HepG2 (cell line): Measurements from ENCODE around the gene COL4A6. TPM values are rescaled to one million over a fixed set of nuclear protein-coding genes. Genes with fewer than 3 reads are reported as not detected.

Source experiments
- ATAC-seq: fragments of 200-7000 bp; cut with Tn5 transposase; 3 replicates; pipeline ENCODE4 v1.9.1; 2020; ENCODE audit warnings: mild to moderate bottlenecking, moderate library complexity
- BruUV-seq: library from RNA; stranded (reverse); fragments of 400-500 nt; replicated peaks from 2 replicates; lab custom pipeline; 2021; lab: Mats Ljungman, UMichigan
- CTCF ChIA-PET: fragments of 300-600 bp; formaldehyde crosslinking; extraction: SDS; loops from one replicate; lab custom pipeline; 2021; ENCODE audit warnings: low total read pairs, inconsistent platforms, low intra/inter-chr PET ratio; lab: Yijun Ruan, JAX
- POLR2A ChIA-PET: fragments of 350-600 bp; sonication (Branson Sonifier 250); formaldehyde crosslinking; loops from one replicate; lab custom pipeline; 2020; ENCODE audit warnings: antibody characterized with exemption, inconsistent platforms; lab: Yijun Ruan, JAX
- DNase-seq: peaks from one replicate; pipeline ENCODE4 v3.0.0-alpha.2; 2015; ENCODE audit warnings: low spot score
- FAIRE-seq: peaks from 3 replicates; lab custom pipeline; 2011; peaks lifted over from hg19 to GRCh38; lab: Jason Lieb, UNC
- H2AFZ ChIP-seq: one replicate; pipeline ENCODE4 v1.6.1; 2011; ENCODE audit warnings: low read length, inconsistent platforms
- H3K27ac ChIP-seq: fragments of 300-600 bp; 3 replicates; pipeline ENCODE4 v1.8.0; 2011; ENCODE audit warnings: mixed run types, mild to moderate bottlenecking, mixed read lengths, low read length, inconsistent platforms; ENCODE audit not compliant: insufficient read depth; ENCODE audit errors: extremely low read length
- H3K27me3 ChIP-seq, 2 experiments: fragments of 200-600 bp in 1 of 2; 2 replicates in 1 of 2; 3 replicates in 1 of 2; pipeline versions ENCODE4 v1.6.0 to v1.8.0; 2011; ENCODE audit warnings: low read length in 2 of 2, mild to moderate bottlenecking in 2 of 2, moderate library complexity in 2 of 2, inconsistent platforms in 1 of 2; ENCODE audit not compliant: insufficient read depth in 2 of 2, control insufficient read depth in 1 of 2
- H3K36me3 ChIP-seq, 2 experiments: fragments of 200-600 bp in 1 of 2; replicated peaks in 1 of 2; 2 replicates in 1 of 2; 3 replicates in 1 of 2; pipeline versions ENCODE4 v1.5.1 to v1.8.0; 2011; ENCODE audit warnings: low read length in 2 of 2, inconsistent platforms in 1 of 2; ENCODE audit not compliant: insufficient read depth in 2 of 2, control insufficient read depth in 1 of 2
- H3K4me1 ChIP-seq: 2 replicates; pipeline ENCODE4 v1.5.1; 2012; ENCODE audit warnings: low read length, inconsistent platforms; ENCODE audit not compliant: insufficient read depth
- H3K4me2 ChIP-seq: 2 replicates; pipeline ENCODE4 v1.6.0; 2011; ENCODE audit warnings: low read depth, low read length, inconsistent platforms
- H3K4me3 ChIP-seq, 3 experiments: fragments of 200-600 bp in 1 of 3; sonication (generic), shearing (Covaris generic) in 1 of 3; replicated peaks in 1 of 3; 2 replicates each; pipeline ENCODE4 v1.5.1; 2011 to 2016; ENCODE audit warnings: low read length in 3 of 3, inconsistent platforms in 2 of 3, low read depth in 2 of 3, mild to moderate bottlenecking in 2 of 3, control low read depth in 1 of 3, mixed read lengths in 1 of 3; ENCODE audit not compliant: insufficient read depth in 1 of 3
- H3K79me2 ChIP-seq: one replicate; pipeline ENCODE4 v1.6.1; 2011; ENCODE audit warnings: low read length, inconsistent platforms; ENCODE audit not compliant: insufficient read depth
- H3K9ac ChIP-seq: 2 replicates; pipeline ENCODE4 v1.6.0; 2011; ENCODE audit warnings: mild to moderate bottlenecking, low read depth, low read length, inconsistent platforms; ENCODE audit not compliant: insufficient read depth
- H3K9me3 ChIP-seq: 2 replicates; pipeline ENCODE4 v1.5.1; 2012; ENCODE audit warnings: mild to moderate bottlenecking, low read length
- H4K20me1 ChIP-seq: 2 replicates; pipeline ENCODE4 v1.6.0; 2011; ENCODE audit warnings: inconsistent platforms, mild to moderate bottlenecking, low read length, moderate library complexity; ENCODE audit not compliant: insufficient read depth
- ELF3 ChIP-seq: IDR thresholded peaks from 2 replicates; pipeline ENCODE4 v1.6.1; 2016; ENCODE audit warnings: missing genetic modification reagents, missing compliant biosample characterization
- EP300 ChIP-seq, 3 experiments: sonication (generic) in 1 of 3; formaldehyde crosslinking in 1 of 3; IDR thresholded peaks; 2 replicates each; pipeline versions ENCODE4 v1.5.1 to v1.6.1; 2011 to 2020; ENCODE audit warnings: low read depth in 2 of 3, low read length in 2 of 3, borderline replicate concordance in 1 of 3, improper control_type of control experiment in 1 of 3, mild to moderate bottlenecking in 1 of 3, missing genetic modification reagents in 1 of 3, moderate library complexity in 1 of 3
- ETV5 ChIP-seq: IDR thresholded peaks from 2 replicates; pipeline ENCODE4 v1.6.1; 2018; ENCODE audit warnings: missing biosample characterization, missing genetic modification reagents, inconsistent platforms, borderline replicate concordance
- HNF1A ChIP-seq, 2 experiments: sonication (generic) in 1 of 2; formaldehyde crosslinking in 1 of 2; IDR thresholded peaks; 2 replicates each; pipeline versions ENCODE4 v1.4.0 to v1.6.1; 2016 to 2020; ENCODE audit warnings: borderline replicate concordance in 1 of 2, low read depth in 1 of 2, mild to moderate bottlenecking in 1 of 2, missing genetic modification reagents in 1 of 2
- IRF2 ChIP-seq: IDR thresholded peaks from 2 replicates; pipeline ENCODE4 v1.6.1; 2018; ENCODE audit warnings: missing genetic modification reagents, missing compliant biosample characterization
- PITX1 ChIP-seq: sonication (generic); formaldehyde crosslinking; IDR thresholded peaks from 2 replicates; pipeline ENCODE4 v1.5.1; 2020; ENCODE audit warnings: mild to moderate bottlenecking, missing genetic modification reagents
- RAD21 ChIP-seq: fragments of 450-650 bp; formaldehyde crosslinking; IDR thresholded peaks from 2 replicates; pipeline ENCODE4 v1.5.0; 2020; ENCODE audit warnings: mild to moderate bottlenecking
- REST ChIP-seq, 2 experiments: IDR thresholded peaks; 2 replicates each; pipeline ENCODE4 v1.6.1; 2011 to 2012; ENCODE audit warnings: low read length in 2 of 2, borderline replicate concordance in 1 of 2, low read depth in 1 of 2, mild to moderate bottlenecking in 1 of 2, moderate library complexity in 1 of 2
- SETDB1 ChIP-seq: sonication (generic); formaldehyde crosslinking; IDR thresholded peaks from 2 replicates; pipeline ENCODE4 v1.5.1; 2020; ENCODE audit warnings: missing genetic modification reagents, mild to moderate bottlenecking, borderline replicate concordance
- SMARCC2 ChIP-seq: fragments of 450-650 bp; IDR thresholded peaks from 2 replicates; pipeline ENCODE4 v1.6.1; 2017; ENCODE audit warnings: antibody characterized with exemption, mild to moderate bottlenecking
- TEAD2 ChIP-seq: sonication (generic); formaldehyde crosslinking; IDR thresholded peaks from 2 replicates; pipeline ENCODE4 v1.9.0; 2021; ENCODE audit warnings: missing genetic modification reagents
- ZMYM3 ChIP-seq: sonication (generic); formaldehyde crosslinking; IDR thresholded peaks from 2 replicates; pipeline ENCODE4 v1.5.1; 2020; ENCODE audit warnings: mild to moderate bottlenecking, missing genetic modification reagents
- WGBS: methylation state at CpG from one replicate; pipeline ENCODE4 v1.1.6; 2017; ENCODE audit warnings: low lambda C conversion rate; 5-methylcytosine and 5-hydroxymethylcytosine counted together
- in situ Hi-C: cut with HindIII; loops from 2 replicates; pipeline ENCODE4 v1.10.0; 2017; ENCODE audit warnings: low pct_unique_long_range_greater_than_20kb; ENCODE audit not compliant: extremely low pct_ligation_motif_present
- intact Hi-C: fragments of 100-400 bp; cut with micrococcal nuclease; formaldehyde crosslinking; loops from one replicate; pipeline ENCODE4 v1.10.0; 2022; ENCODE audit not compliant: unreplicated experiment
- polyA plus RNA-seq, 8 experiments: library from polyadenylated mRNA; depleted of rRNA in 3 of 8; stranded (reverse) in 7 of 8; unstranded in 1 of 8; fragments of >200 nt; fragmentation: Illumina TruSeq in 4 of 8; extraction: Trizol in 4 of 8; gene quantifications; 2 replicates each; pipeline versions ENCODE4 v1.2.1 to v1.2.3, GENCODE V29; 2011 to 2016; ENCODE audit warnings: low read depth in 4 of 8, missing spikeins in 1 of 8, mixed read lengths in 1 of 8; ENCODE audit not compliant: insufficient read depth in 1 of 8
- total RNA-seq, 5 experiments: library from RNA; depleted of rRNA; stranded (reverse); fragments of >200 nt; fragmentation: Illumina TruSeq; extraction: Trizol; gene quantifications; 2 replicates each; pipeline ENCODE4 v1.2.3, GENCODE V29; 2016; ENCODE audit warnings: low read depth in 1 of 5
- TF ChIP-seq, protein P1 (sequence below): sonication (generic); formaldehyde crosslinking; IDR thresholded peaks from 2 replicates; pipeline ENCODE4 v1.9.0; 2021; ENCODE audit warnings: missing genetic modification reagents, borderline replicate concordance
- TF ChIP-seq, protein P2 (sequence below): sonication (generic); formaldehyde crosslinking; IDR thresholded peaks from 2 replicates; pipeline ENCODE4 v1.8.1; 2023; ENCODE audit warnings: mild to moderate bottlenecking, missing genetic modification reagents

The COL4A6 gene
- total and polyA plus RNA-seq, 2 of the 13 experiments (the other 11 are each of a cell fraction or from before 2014, with no cell fraction given) = 4.5 to 8.2 TPM

DNA sequence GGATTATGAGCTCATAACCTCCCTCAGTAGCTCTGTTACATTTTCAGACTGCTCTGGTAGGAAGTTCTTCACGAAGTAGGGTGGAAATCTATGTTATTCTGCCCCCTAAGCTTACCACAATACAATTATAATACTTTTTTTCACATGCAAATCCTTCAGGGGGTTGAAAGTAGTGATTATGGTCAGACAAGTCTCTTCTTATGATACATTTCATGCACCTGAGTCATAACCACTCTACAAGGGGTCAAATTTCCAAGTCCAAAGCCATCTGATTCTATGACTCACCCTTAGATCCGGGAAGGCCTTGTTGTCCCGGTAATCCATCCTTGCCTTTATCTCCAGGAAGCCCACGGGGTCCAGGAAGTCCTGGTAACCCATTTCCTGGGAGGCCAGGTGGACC lies 251.4 kb downstream of the COL4A6 start:
- FAIRE-seq (no peak), DNase-seq (peak; percentile 36), ATAC-seq (peak; percentile 57; the same call in 2 of the 3 replicates)
- POLR2A ChIA-PET = no interaction called here
- no peak overlapping the region for H3K4me3 ChIP-seq
- intact Hi-C loops = no loop called here
- H3K9ac ChIP-seq = no peak overlapping the region
- in situ Hi-C loops = no loop called here
- H3K9me3 ChIP-seq = no peaks in the 10 kb centered on the region
- no peak overlapping the region for H2AFZ ChIP-seq
- H4K20me1 ChIP-seq = no peaks in the 10 kb centered on the region
- H3K4me1 ChIP-seq = peaks cover 9% of the 10 kb centered on the region
- H3K79me2 ChIP-seq = no peaks in the 10 kb centered on the region
- no peak overlapping the region for H3K4me2 ChIP-seq
- 50% methylated on average over 1 of the region's 4 CpGs for WGBS
- CTCF ChIA-PET = no interaction called here
- H3K27me3 ChIP-seq = no peaks in the 10 kb centered on the region
- no TSS peak for BruUV-seq
- H3K27ac ChIP-seq = no peak overlapping the region
- no peaks in the 10 kb centered on the region for H3K36me3 ChIP-seq
- TF ChIP-seq, protein P1, sequence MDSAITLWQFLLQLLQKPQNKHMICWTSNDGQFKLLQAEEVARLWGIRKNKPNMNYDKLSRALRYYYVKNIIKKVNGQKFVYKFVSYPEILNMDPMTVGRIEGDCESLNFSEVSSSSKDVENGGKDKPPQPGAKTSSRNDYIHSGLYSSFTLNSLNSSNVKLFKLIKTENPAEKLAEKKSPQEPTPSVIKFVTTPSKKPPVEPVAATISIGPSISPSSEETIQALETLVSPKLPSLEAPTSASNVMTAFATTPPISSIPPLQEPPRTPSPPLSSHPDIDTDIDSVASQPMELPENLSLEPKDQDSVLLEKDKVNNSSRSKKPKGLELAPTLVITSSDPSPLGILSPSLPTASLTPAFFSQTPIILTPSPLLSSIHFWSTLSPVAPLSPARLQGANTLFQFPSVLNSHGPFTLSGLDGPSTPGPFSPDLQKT (CRISPR knock-in tag) = no peak
- TF ChIP-seq HNF1A (IDR thresholded peaks at IDR 0.05; ENCODE audit: low read depth) (no peak), HNF1A (CRISPR knock-in tag; IDR thresholded peaks at IDR 0.05; ENCODE audit: borderline replicate concordance) (no peak), RAD21 (no peak), SETDB1 (CRISPR knock-in tag) (no peak), IRF2 (no peak), SMARCC2 (no peak), TEAD2 (CRISPR knock-in tag) (no peak), ELF3 (peak; percentile 71), REST (IDR thresholded peaks at IDR 0.05; ENCODE audit: borderline replicate concordance in 1 of 2, low read depth in 1 of 2, low read length in 2 of 2) (no peak), ZMYM3 (CRISPR knock-in tag) (no peak), EP300 (IDR thresholded peaks at IDR 0.05; ENCODE audit: low read depth in 2 of 2, low read length in 2 of 2) (peak in 1 of 2 experiments; percentile 31; a peak in 1 of 4 replicates), EP300 (CRISPR knock-in tag; IDR thresholded peaks at IDR 0.05; ENCODE audit: borderline replicate concordance) (no peak), ETV5 (CRISPR knock-in tag) (peak; percentile 73; the same call in 1 of the 2 replicates), PITX1 (no peak)
- TF ChIP-seq, protein P2, sequence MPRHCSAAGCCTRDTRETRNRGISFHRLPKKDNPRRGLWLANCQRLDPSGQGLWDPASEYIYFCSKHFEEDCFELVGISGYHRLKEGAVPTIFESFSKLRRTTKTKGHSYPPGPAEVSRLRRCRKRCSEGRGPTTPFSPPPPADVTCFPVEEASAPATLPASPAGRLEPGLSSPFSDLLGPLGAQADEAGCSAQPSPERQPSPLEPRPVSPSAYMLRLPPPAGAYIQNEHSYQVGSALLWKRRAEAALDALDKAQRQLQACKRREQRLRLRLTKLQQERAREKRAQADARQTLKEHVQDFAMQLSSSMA (CRISPR knock-in tag) = no peak
